Measurements from ENCODE around the gene QSOX2. TPM values are rescaled to one million over a fixed set of nuclear protein-coding genes. Genes with fewer than 3 reads are reported as not detected.

QSOX2 gene
- total RNA-seq, 8 experiments from 2014 or later = 10.3 to 17.8 (median 15.1) TPM

GRCh38 chr9:136234597-136234996 lies 11.0 kb downstream of the QSOX2 start:
- Histone ChIP-seq H3K4me3 (no peak overlapping the region), H3K4me1 (replicated peaks in 1 of 2) (peaks cover 3 to 27% of the 10 kb centered on the region in 2 donors), H3K27ac (no peak overlapping the region)
- in situ Hi-C loops (cut with MboI; ENCODE audit: low pct_unique_long_range_greater_than_20kb in 2 of 9, low sequenced_read_pairs in 9 of 9, unreplicated experiment in 9 of 9) = no loop called here
- 83 to 100% (median 95%) methylated on average over 1 to 6 of the region's 21 CpGs; no CpG with 5 or more reads in 6 of the 10 experiments for WGBS, 10 experiments
- no peak for ATAC-seq (replicated peaks in 6 of 8)

GRCh38 chr9:136233868-136234267 lies 11.7 kb downstream of the QSOX2 start:
- Histone ChIP-seq H3K4me3 (no peak overlapping the region), H3K4me1 (replicated peaks in 1 of 2) (peaks cover 6 to 29% of the 10 kb centered on the region in 2 donors), H3K27ac (no peak overlapping the region)
- in situ Hi-C loops (cut with MboI; ENCODE audit: low pct_unique_long_range_greater_than_20kb in 2 of 9, low sequenced_read_pairs in 9 of 9, unreplicated experiment in 9 of 9) = no loop called here
- no peak for ATAC-seq (replicated peaks in 6 of 8)
- WGBS, 10 experiments = 58 to 90% (median 89%) methylated on average over 1 to 12 of the region's 14 CpGs; no CpG with 5 or more reads in 3 of the 10 experiments

- peaks cover 11 to 34% of the 10 kb centered on the region in 2 donors for H3K4me1 ChIP-seq (replicated peaks in 1 of 2)
- WGBS, 10 experiments = 75 to 100% (median 92%) methylated on average over 2 to 10 of the region's 15 CpGs; no CpG with 5 or more reads in 1 of the 10 experiments
- in situ Hi-C loops (cut with MboI; ENCODE audit: low pct_unique_long_range_greater_than_20kb in 2 of 9, low sequenced_read_pairs in 9 of 9, unreplicated experiment in 9 of 9) = no loop called here
Measured at GRCh38 chr9:136233411-136233810, 12.2 kb downstream of the QSOX2 start.

GRCh38 chr9:136232969-136233368 lies 12.6 kb downstream of the QSOX2 start:
- in situ Hi-C loops (cut with MboI; ENCODE audit: low pct_unique_long_range_greater_than_20kb in 2 of 9, low sequenced_read_pairs in 9 of 9, unreplicated experiment in 9 of 9) = no loop called here

More at GRCh38 chr9:136233411-136233810, 12.2 kb downstream of the QSOX2 start:
- Histone ChIP-seq H3K27ac (no peak overlapping the region), H3K4me3 (no peak overlapping the region)
- no peak for ATAC-seq (replicated peaks in 6 of 8)

GRCh38 chr9:136231478-136232297 lies 13.9 kb downstream of the QSOX2 start:
- Histone ChIP-seq H3K4me1 (replicated peaks in 1 of 2) (peaks cover 18 to 49% of the 10 kb centered on the region in 2 donors), H3K4me3 (no peak overlapping the region), H3K27ac (no peak overlapping the region)
- 63 to 100% (median 91%) methylated on average over 1 to 15 of the region's 31 CpGs; no CpG with 5 or more reads in 1 of the 10 experiments for WGBS, 10 experiments
- peak in 2 of 8 experiments; percentile 8 to 15 for ATAC-seq (replicated peaks in 6 of 8)
- in situ Hi-C loops (cut with MboI; ENCODE audit: low pct_unique_long_range_greater_than_20kb in 2 of 9, low sequenced_read_pairs in 9 of 9, unreplicated experiment in 9 of 9) = no loop called here

More at GRCh38 chr9:136232969-136233368, 12.6 kb downstream of the QSOX2 start:
- H3K27ac ChIP-seq = no peak overlapping the region
- WGBS, 10 experiments = 73 to 92% (median 81%) methylated on average over 4 to 10 of the region's 10 CpGs
- no peak for ATAC-seq (replicated peaks in 6 of 8)
- H3K4me1 ChIP-seq (replicated peaks in 1 of 2) = peaks cover 14 to 36% of the 10 kb centered on the region in 2 donors
- H3K4me3 ChIP-seq = no peak overlapping the region

GRCh38 chr9:136230773-136231172 lies 14.8 kb downstream of the QSOX2 start:
- no peak for ATAC-seq (replicated peaks in 6 of 8)

GRCh38 chr9:136230365-136230764 lies 15.2 kb downstream of the QSOX2 start:
- no peak for ATAC-seq (replicated peaks in 6 of 8)
- in situ Hi-C loops (cut with MboI; ENCODE audit: low pct_unique_long_range_greater_than_20kb in 2 of 9, low sequenced_read_pairs in 9 of 9, unreplicated experiment in 9 of 9) = no loop called here
- H3K27ac ChIP-seq = no peak overlapping the region
- H3K4me3 ChIP-seq = no peak overlapping the region
- WGBS, 10 experiments = 80 to 100% (median 91%) methylated on average over 1 to 9 of the region's 10 CpGs; no CpG with 5 or more reads in 4 of the 10 experiments
- H3K4me1 ChIP-seq (replicated peaks in 1 of 2) = peaks cover 32 to 62% of the 10 kb centered on the region in 2 donors

More at GRCh38 chr9:136230773-136231172, 14.8 kb downstream of the QSOX2 start:
- no peak overlapping the region for H3K4me3 ChIP-seq
- no peak overlapping the region for H3K27ac ChIP-seq
- WGBS, 10 experiments = 88 to 100% (median 90%) methylated on average over 1 to 6 of the region's 9 CpGs; no CpG with 5 or more reads in 5 of the 10 experiments
- H3K4me1 ChIP-seq (replicated peaks in 1 of 2) = peaks cover 28 to 58% of the 10 kb centered on the region in 2 donors
- in situ Hi-C loops (cut with MboI; ENCODE audit: low pct_unique_long_range_greater_than_20kb in 2 of 9, low sequenced_read_pairs in 9 of 9, unreplicated experiment in 9 of 9) = no loop called here

GRCh38 chr9:136229096-136230065 lies 16.2 kb downstream of the QSOX2 start:
- H3K4me3 ChIP-seq = no peak overlapping the region
- peaks cover 37 to 70% of the 10 kb centered on the region in 2 donors for H3K4me1 ChIP-seq (replicated peaks in 1 of 2)
- in situ Hi-C loops (cut with MboI; ENCODE audit: low pct_unique_long_range_greater_than_20kb in 2 of 9, low sequenced_read_pairs in 9 of 9, unreplicated experiment in 9 of 9) = no loop called here
- H3K27ac ChIP-seq = no peak overlapping the region
- no peak for ATAC-seq (replicated peaks in 6 of 8)
- WGBS, 10 experiments = 65 to 100% (median 88%) methylated on average over 1 to 18 of the region's 33 CpGs; no CpG with 5 or more reads in 1 of the 10 experiments

GRCh38 chr9:136228107-136228875 lies 17.3 kb downstream of the QSOX2 start:
- in situ Hi-C loops (cut with MboI; ENCODE audit: low pct_unique_long_range_greater_than_20kb in 2 of 9, low sequenced_read_pairs in 9 of 9, unreplicated experiment in 9 of 9) = no loop called here
- H3K4me3 ChIP-seq = no peak overlapping the region
- ATAC-seq (replicated peaks in 6 of 8) = peak in 7 of 8 experiments; percentile 83 to 93 (median 88)
- WGBS, 10 experiments = 47 to 100% (median 67%) methylated on average over 2 to 13 of the region's 18 CpGs; no CpG with 5 or more reads in 1 of the 10 experiments
- H3K4me1 ChIP-seq (replicated peaks in 1 of 2) = peaks cover 37 to 67% of the 10 kb centered on the region in 2 donors
- H3K27ac ChIP-seq = peak overlapping the region; percentile 48 to 49

- ATAC-seq (replicated peaks in 6 of 8) = peak in 5 of 8 experiments; percentile 34 to 56 (median 46)
- no peak overlapping the region for H3K4me3 ChIP-seq
- 77 to 100% (median 94%) methylated on average over 1 to 20 of the region's 30 CpGs; no CpG with 5 or more reads in 2 of the 10 experiments for WGBS, 10 experiments
- in situ Hi-C loops (cut with MboI; ENCODE audit: low pct_unique_long_range_greater_than_20kb in 2 of 9, low sequenced_read_pairs in 9 of 9, unreplicated experiment in 9 of 9) = no loop called here
- peak overlapping the region; percentile 1 to 40 for H3K27ac ChIP-seq
- H3K4me1 ChIP-seq (replicated peaks in 1 of 2) = peaks cover 37 to 53% of the 10 kb centered on the region in 2 donors
Measured at GRCh38 chr9:136226680-136227407, 18.8 kb downstream of the QSOX2 start.

- in situ Hi-C loops (cut with MboI; ENCODE audit: low pct_unique_long_range_greater_than_20kb in 2 of 9, low sequenced_read_pairs in 9 of 9, unreplicated experiment in 9 of 9) = no loop called here
- peak; percentile 43 to 97 (median 52) for ATAC-seq (replicated peaks in 6 of 8)
- Histone ChIP-seq H3K27ac (peak overlapping the region; percentile 1 to 40), H3K4me3 (no peak overlapping the region), H3K4me1 (replicated peaks in 1 of 2) (peaks cover 37 to 48% of the 10 kb centered on the region in 2 donors)
- WGBS, 10 experiments = 30 to 100% (median 80%) methylated on average over 1 to 10 of the region's 30 CpGs; no CpG with 5 or more reads in 1 of the 10 experiments
Measured at GRCh38 chr9:136225748-136226679, 19.6 kb downstream of the QSOX2 start.
